LNCAP (cell line): ENCODE results near the gene ZNF616.

Source experiments
- TF ChIP-seq, protein P1 (sequence below): fragments of 450-650 bp; IDR thresholded peaks from 2 replicates; pipeline ENCODE4 v1.5.1; 2017; ENCODE audit warnings: mild to moderate bottlenecking

Gene ZNF616

DNA sequence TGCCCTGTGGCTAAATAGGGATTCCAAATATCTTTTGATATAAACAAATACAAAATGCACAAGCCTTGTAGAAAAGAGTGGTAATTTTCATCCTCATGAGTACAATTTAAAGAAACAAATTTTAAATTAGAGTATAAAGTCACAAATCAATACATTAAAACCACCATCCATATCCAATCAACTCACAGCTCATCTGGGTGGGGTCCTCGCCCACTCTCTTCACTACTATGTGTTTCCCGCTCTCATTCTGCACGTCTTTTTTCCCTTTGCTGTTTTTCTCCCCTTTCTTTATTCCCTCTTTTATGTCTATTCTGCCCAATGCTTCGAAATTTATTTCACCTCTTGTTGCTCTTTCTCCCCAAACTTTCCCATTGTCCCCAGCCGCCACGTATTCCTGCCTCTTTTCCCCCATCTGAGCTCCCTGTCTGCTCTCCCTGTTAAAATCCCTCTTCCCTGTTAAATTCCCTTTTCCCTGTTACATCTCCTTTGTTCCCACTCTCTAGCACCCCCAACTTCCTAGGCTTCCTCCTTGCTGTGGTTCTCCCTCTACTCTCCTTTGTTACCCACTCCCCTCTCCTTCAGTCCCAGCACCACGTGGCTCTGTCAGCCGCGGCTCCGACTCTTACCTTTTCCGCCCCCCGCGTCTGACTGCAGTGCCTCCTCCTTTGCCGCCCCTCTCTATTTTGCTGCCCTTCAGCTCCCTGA is 1.3 kb downstream of the ZNF616 start:
- TF ChIP-seq, protein P1, sequence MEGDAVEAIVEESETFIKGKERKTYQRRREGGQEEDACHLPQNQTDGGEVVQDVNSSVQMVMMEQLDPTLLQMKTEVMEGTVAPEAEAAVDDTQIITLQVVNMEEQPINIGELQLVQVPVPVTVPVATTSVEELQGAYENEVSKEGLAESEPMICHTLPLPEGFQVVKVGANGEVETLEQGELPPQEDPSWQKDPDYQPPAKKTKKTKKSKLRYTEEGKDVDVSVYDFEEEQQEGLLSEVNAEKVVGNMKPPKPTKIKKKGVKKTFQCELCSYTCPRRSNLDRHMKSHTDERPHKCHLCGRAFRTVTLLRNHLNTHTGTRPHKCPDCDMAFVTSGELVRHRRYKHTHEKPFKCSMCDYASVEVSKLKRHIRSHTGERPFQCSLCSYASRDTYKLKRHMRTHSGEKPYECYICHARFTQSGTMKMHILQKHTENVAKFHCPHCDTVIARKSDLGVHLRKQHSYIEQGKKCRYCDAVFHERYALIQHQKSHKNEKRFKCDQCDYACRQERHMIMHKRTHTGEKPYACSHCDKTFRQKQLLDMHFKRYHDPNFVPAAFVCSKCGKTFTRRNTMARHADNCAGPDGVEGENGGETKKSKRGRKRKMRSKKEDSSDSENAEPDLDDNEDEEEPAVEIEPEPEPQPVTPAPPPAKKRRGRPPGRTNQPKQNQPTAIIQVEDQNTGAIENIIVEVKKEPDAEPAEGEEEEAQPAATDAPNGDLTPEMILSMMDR, result no peak

DNA sequence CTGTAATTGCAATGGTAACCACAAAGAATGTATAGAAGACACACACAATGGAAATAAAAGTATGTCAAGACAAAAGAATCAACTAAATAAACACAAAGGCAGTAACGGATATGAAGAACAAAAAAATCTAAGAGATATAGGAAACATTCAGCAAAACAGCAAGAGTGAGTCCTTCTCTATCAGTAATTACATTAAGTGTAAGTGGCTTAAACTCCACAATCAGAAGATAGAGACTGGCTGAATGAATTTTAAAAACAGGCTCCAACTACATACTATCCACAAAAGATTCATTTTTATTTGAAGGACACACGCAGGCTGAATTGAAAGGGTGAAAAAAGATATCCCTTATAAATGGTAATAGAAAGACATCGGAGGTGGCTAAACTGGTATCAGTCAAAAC is 19.5 kb downstream of the ZNF616 start:
- TF ChIP-seq, protein P1, result no peak

DNA sequence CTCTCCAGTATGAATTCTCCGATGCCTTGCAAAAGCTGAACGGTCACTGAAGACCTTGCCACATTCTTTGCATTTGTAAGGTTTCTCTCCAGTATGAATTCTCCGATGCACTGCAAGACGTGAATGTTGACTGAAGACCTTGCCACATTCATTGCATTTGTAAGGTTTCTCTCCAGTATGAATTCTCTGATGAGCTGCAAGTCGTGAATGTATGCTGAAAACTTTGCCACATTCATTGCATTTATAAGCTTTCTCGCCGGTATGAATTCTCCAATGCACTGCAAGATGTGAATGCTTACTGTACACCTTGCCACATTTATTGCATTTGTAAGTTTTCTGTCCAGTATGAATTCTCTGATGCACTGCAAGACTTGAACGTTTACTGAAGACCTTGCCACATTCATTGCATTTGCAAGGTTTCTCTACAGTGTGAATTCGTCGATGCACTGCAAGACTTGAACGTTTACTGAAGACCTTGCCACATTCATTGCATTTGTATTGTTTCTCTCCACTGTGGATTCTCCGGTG is 24.1 kb downstream of the ZNF616 start:
- TF ChIP-seq, protein P1, result no peak

DNA sequence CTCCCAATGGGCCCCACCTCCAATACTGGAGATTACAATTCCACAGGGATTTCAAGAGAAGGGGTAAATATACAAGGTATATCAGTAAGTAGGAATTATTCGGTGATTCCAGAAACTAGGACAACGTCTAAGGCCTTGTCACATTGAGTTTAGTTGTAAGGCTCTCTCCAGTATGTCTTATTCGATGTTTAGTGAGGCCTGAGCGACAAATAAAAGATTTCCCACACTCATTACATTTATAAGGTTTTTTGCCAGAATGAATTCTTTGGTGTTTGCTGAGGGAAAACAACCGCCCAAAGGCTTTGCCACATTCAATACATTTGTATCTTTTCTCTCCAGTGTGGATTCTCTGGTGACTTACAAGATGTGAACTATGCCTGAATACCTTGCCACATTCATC is 25.0 kb downstream of the ZNF616 start:
- TF ChIP-seq, protein P1, result no peak

DNA sequence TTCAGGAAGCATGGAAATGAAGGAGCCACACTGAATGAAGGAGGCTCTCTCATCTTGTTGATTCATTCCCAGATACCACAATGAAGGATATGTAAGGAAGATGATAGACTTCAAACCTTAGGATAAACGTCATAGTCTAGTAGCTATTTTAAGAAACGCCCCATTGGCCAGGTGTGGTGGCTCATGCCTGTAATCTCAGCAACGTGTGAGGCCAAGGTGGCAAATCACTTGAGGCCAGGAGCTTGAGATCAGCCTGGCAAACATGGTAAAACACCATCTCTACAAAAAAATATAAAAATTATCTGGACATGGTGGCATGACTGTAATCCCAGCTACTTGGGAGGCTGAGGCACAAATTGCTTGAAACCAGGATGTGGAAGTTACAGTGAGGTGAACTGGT is 27.1 kb downstream of the ZNF616 start:
- TF ChIP-seq, protein P1, result no peak

DNA sequence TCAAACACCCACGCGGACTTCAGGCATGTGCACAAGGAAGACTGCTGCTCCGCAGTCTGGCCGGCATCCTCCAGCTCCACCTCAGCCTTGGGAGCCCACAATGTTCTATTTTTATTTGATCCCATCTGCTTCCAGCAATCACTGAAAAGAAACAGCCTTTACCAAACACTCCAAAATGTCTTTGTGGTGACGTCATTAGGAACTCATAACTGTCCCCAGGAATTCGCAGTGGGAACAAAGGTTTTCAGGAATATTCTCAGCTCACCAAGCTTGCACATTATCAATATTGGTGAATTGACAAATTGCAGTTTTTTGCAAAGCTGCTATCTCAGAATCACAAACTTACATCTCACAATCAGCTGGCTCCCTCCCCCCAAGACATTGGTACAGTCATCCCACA is 29.0 kb downstream of the ZNF616 start:
- TF ChIP-seq, protein P1, result no peak

- TF ChIP-seq, protein P1, result no peak
These were observed 37.0 kb downstream of the ZNF616 start for GRCh38 chr19:52102782-52103181.
